Activated CD8-positive, alpha-beta T cell treated with anti-CD3 and anti-CD28 coated beads, Interleukin-2, amount 10 ng/mL, durations not matched to agents 7 days and 5 days (primary cell): ENCODE measurements around the gene CFAP92. TPM values are rescaled to one million over a fixed set of nuclear protein-coding genes. Genes with fewer than 3 reads are reported as not detected.

ENCODE experiments used
- ATAC-seq: fragments of 150-1000 bp; cut with Tn5 transposase; one replicate; pipeline ENCODE4 v1.10.0; 2021; ENCODE audit warnings: moderate library complexity
- CTCF ChIA-PET: fragments of 350-600 bp; sonication (Branson Sonifier 250); formaldehyde crosslinking; loops from one replicate; lab custom pipeline; 2021; ENCODE audit warnings: antibody characterized with exemption; lab: Charles Lee
- POLR2A ChIA-PET: fragments of 350-600 bp; sonication (Branson Sonifier 250); formaldehyde crosslinking; loops from one replicate; lab custom pipeline; 2021; ENCODE audit warnings: antibody characterized with exemption; lab: Charles Lee
- DNase-seq: peaks from one replicate; pipeline ENCODE4 v3.0.0-alpha.2; 2020
- H3K27ac Mint-ChIP-seq: one replicate; pipeline ENCODE4 v1.8.0; 2021; ENCODE audit warnings: mild to moderate bottlenecking, mixed read lengths
- H3K27me3 Mint-ChIP-seq: one replicate; pipeline ENCODE4 v1.8.0; 2021; ENCODE audit warnings: low read depth, mixed read lengths
- H3K36me3 Mint-ChIP-seq: one replicate; pipeline ENCODE4 v1.8.0; 2021; ENCODE audit warnings: low read depth, mixed read lengths
- H3K4me1 Mint-ChIP-seq: one replicate; pipeline ENCODE4 v1.8.0; 2021; ENCODE audit warnings: low read depth, mixed read lengths
- H3K4me3 Mint-ChIP-seq: one replicate; pipeline ENCODE4 v1.8.0; 2021; ENCODE audit warnings: mild to moderate bottlenecking, mixed read lengths
- H3K9me3 Mint-ChIP-seq: one replicate; pipeline ENCODE4 v1.8.0; 2022; ENCODE audit warnings: mixed read lengths; ENCODE audit not compliant: insufficient read depth
- total RNA-seq, 2 experiments: library from RNA; stranded (reverse); gene quantifications; one replicate each; pipeline ENCODE4 v1.2.3, GENCODE V29; 2021

The CFAP92 gene
- total RNA-seq, 2 experiments from 2014 or later: 0.18 to 0.26 TPM

DNA sequence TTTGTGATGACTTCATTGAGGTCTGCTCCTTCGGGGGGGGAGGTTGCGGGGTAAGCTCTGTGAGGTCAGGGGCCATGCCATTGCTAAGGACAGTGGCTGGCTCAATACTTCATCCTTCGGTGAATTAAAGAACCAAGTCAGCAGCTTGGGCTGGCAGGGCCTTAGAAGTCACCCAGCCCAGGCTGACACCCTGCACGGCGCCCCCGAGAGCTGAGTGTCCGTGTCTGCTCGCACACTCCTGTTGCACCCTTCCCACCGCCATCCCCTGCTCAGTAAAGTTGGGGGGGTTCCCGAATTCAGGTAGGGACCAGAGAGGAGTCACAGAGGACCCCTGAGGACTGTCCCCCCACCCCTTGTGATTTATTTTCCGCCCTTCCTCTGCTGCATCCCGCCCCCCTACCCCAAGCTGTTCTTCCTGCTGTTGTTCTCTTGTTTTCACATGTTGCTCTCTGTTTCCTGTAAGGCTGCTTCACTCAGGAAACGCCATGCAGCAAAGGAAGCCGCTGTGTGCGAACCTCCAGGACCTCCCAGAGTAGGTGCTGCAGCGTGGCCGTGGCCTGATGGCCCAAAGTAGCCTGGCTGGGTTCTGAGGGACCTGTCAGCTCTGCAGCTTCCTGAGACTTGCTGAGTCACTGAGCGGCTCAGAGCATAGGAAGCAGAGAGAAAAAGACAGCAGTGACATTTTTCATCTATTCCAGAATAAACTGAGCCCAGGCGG, 21.7 kb upstream of the CFAP92 start:
- Mint-ChIP-seq H3K27me3 (no peaks in the 10 kb centered on the region), H3K9me3 (no peaks in the 10 kb centered on the region), H3K4me1 (peaks cover 37% of the 10 kb centered on the region), H3K36me3 (no peaks in the 10 kb centered on the region), H3K27ac (peak overlapping the region; percentile 91), H3K4me3 (peak overlapping the region; percentile 66)
- POLR2A ChIA-PET: interaction anchor here (0.7 to 4.7 kb wide), 18 partner anchors 10 to 300 kb away, joined by 3 to 66 read pairs (median 8); partner anchors contain the start of genes CFAP92, CNBP, COPG1 and RAB43
- peak; percentile 61 for DNase-seq
- CTCF ChIA-PET: interaction anchor here (0.7 to 7.0 kb wide), 27 partner anchors 11 to 398 kb away, joined by 3 to 117 read pairs (median 6); partner anchors contain the start of genes ACAD9, CFAP92 and EFCC1
- ATAC-seq: peak; percentile 69

DNA sequence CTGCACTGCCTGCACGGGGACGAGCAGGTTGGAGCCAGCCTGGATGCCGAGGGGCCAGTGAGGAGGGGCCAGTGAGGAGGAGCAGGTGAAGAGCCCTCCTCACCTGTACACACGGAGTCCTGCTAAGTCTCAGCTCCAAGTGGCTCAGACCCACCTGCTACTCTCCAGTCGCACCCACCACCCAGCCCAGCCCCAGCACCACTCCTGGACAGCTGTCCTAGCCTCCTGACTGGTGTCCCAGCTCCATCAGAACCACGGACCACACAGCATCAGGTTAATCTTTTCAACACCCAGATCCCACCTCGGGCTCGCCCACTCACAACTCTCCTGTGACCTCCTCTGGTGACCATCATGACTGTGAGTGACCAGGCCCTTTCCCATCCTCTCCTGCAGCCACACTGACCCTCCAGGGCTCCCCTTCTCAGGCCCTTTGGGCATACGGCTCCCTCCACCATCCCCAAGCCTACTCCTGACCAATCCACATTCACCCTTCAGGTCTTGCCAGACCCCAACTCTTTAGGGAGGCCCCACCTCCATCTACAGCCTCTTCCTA, 21.0 kb upstream of the CFAP92 start:
- H3K4me3 Mint-ChIP-seq: peak overlapping the region; percentile 66
- CTCF ChIA-PET: interaction anchor here (1.2 to 7.0 kb wide), 12 partner anchors 10 to 168 kb away, joined by 3 to 117 read pairs (median 22); partner anchors contain the start of genes ACAD9, CFAP92 and EFCC1

DNA sequence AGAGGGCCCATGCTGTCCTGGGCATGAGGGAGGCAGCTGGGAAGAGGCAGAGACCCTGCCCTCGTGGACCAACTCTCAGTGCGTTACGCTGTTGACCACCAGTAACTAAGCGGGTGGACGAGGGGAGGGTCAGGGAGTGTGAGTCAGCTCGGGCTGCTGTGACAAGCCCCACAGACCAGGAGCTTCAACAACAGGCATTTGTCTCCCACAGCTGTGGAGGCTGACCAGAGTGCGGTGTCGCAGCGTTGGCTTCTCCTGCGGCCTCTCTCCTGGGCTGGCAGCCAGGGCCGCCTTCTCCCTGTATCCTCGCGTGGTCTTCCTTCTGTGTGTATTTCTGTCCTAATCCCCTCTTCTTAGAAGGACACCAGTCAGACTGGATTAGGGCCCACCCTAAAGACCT, 20.3 kb upstream of the CFAP92 start:
- Mint-ChIP-seq H3K36me3 (no peaks in the 10 kb centered on the region), H3K27ac (peak overlapping the region; percentile 91), H3K4me3 (no peak overlapping the region), H3K27me3 (no peaks in the 10 kb centered on the region), H3K4me1 (peaks cover 37% of the 10 kb centered on the region), H3K9me3 (no peaks in the 10 kb centered on the region)
- ChIA-PET CTCF (interaction anchor here (1.2 to 7.0 kb wide), 6 partner anchors 9 to 42 kb away, joined by 3 to 117 read pairs (median 79); partner anchors contain the start of gene EFCC1), POLR2A (interaction anchor here (1.0 to 4.7 kb wide), 3 partner anchors 12 to 302 kb away, joined by 4 to 66 read pairs (median 21); a partner anchor contains a TSS)
- ATAC-seq: no peak
- DNase-seq: no peak

More for the DNA sequence above, 21.0 kb upstream of the CFAP92 start:
- DNase-seq (no peak), ATAC-seq (no peak)
- Mint-ChIP-seq H3K36me3 (no peaks in the 10 kb centered on the region), H3K27me3 (no peaks in the 10 kb centered on the region), H3K4me1 (peaks cover 37% of the 10 kb centered on the region), H3K9me3 (no peaks in the 10 kb centered on the region), H3K27ac (peak overlapping the region; percentile 91)
- POLR2A ChIA-PET: interaction anchor here (0.7 to 4.7 kb wide), 10 partner anchors 9 to 301 kb away, joined by 3 to 66 read pairs (median 8); partner anchors contain the start of genes COPG1 and RAB43

DNA sequence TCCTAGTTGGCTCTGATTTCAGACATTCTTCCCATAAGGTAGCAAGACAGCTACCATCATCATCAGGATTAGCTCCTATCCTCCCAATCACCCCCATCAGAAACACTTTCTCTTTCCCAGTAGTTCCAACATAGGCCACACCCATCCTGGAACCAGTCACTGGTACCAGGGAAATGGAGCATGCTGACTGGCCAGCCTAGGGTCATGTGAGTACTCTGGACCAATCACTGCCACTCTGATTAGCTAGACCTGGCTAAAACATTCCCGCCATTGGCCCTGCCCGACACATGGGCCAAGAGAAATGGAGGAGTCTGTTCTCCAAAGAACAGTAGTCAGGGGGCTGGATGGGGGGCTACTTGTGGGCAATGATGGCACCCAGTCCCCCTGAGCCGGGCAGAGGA, 19.6 kb upstream of the CFAP92 start:
- H3K27ac Mint-ChIP-seq: no peak overlapping the region
- H3K4me1 Mint-ChIP-seq: peaks cover 37% of the 10 kb centered on the region
- DNase-seq (no peak), ATAC-seq (no peak)
- no peak overlapping the region for H3K4me3 Mint-ChIP-seq
- POLR2A ChIA-PET: interaction anchor here (1.0 kb wide), 1 partner anchor 13 kb away, joined by 4 read pairs; no protein-coding TSS in a partner anchor
- no peaks in the 10 kb centered on the region for H3K27me3 Mint-ChIP-seq
- H3K9me3 Mint-ChIP-seq: no peaks in the 10 kb centered on the region
- CTCF ChIA-PET: interaction anchor here (1.3 to 7.0 kb wide), 5 partner anchors 8 to 43 kb away, joined by 7 to 115 read pairs (median 55); partner anchors contain the start of gene EFCC1
- H3K36me3 Mint-ChIP-seq: no peaks in the 10 kb centered on the region

DNA sequence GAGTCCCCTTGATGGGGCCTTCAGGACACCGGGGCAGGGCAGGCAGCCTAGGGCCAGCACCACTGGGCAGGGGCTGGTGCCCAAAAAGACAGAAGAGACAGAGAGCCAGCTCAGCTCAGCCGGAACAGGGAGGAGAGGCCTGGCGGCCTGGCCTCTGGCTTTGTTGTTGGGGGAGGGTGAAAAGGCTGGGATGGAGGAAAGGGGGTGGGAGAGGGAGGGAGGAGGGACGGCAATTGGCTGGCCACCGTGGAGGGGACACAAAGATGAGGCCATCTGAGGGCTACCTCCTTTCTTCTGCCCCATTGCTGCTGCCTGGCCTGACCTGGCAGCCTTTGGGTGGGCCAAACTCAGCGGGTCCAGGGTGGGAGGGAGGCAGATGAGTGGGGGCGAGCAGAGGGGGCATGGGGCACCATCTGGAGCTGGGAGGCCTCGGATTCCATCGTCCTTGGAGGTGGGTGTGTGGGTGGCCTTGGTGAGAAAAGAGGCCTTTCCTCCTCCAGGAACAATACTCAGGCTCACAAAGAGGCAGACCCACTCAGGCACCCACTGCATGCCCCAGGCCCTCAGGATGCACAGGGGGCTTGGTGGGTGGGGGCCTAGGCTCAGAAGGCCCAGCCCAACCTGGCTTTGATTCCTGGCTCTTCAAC, 16.6 kb upstream of the CFAP92 start:
- no peak for ATAC-seq
- no peaks in the 10 kb centered on the region for H3K27me3 Mint-ChIP-seq
- no peaks in the 10 kb centered on the region for H3K9me3 Mint-ChIP-seq
- CTCF ChIA-PET: interaction anchor here (0.9 to 1.9 kb wide), 4 partner anchors 16 to 43 kb away, joined by 4 to 6 read pairs (median 4); no protein-coding TSS in a partner anchor
- no peak overlapping the region for H3K27ac Mint-ChIP-seq
- POLR2A ChIA-PET: interaction anchor here (1.0 kb wide), 1 partner anchor 305 kb away, joined by 3 read pairs; a partner anchor contains a TSS
- DNase-seq: no peak
- no peak overlapping the region for H3K4me3 Mint-ChIP-seq
- peaks cover 25% of the 10 kb centered on the region for H3K4me1 Mint-ChIP-seq
- H3K36me3 Mint-ChIP-seq: no peaks in the 10 kb centered on the region

DNA sequence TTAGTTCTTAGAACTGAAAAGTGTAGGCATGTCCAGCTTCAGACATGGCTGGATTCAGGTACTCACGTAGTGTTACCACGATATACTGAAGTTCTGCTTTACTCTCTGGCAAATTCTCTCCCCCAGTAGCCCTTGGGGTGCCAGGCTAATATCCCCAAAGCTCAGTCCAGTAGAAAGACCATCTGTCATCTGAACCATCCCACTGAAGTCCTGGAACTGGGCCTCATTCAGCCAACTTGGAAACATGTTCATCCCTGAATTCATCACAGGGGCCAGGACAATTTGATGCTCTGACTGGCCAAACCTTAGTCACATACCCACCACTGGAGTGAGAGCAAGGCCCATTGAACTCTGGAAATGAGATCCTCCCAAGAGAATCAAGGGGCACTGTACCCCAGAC, 15.4 kb upstream of the CFAP92 start:
- CTCF ChIA-PET: interaction anchor here (0.7 to 3.9 kb wide), 4 partner anchors 11 to 40 kb away, joined by 3 to 17 read pairs (median 4); no protein-coding TSS in a partner anchor
- POLR2A ChIA-PET: interaction anchor here (0.8 kb wide), 1 partner anchor 240 kb away, joined by 4 read pairs; the partner anchor contains the start of gene COPG1

DNA sequence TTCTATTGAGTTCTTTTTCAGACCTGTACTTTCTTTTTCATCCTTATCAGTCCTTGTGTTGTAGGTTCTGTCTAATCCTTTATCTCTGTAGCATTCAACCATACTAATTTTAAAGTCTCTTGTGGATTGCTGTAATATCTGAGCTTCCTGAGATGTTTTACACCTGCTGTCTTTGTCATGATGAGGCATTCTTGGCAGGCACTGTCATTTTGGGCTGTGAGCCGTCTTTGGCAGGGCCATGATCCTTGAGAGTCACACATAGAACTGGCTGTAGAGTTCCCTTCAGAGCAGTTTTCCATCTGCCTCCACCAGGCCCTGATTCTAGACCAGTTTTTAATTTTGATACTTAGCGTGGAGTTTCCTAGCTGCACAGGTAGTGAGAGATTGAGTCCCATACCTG, 13.9 kb upstream of the CFAP92 start:
- no peak overlapping the region for H3K27ac Mint-ChIP-seq
- ATAC-seq (no peak), DNase-seq (no peak)
- ChIA-PET CTCF (interaction anchor here (1.6 to 7.3 kb wide), 5 partner anchors 7 to 45 kb away, joined by 3 to 103 read pairs (median 6); no protein-coding TSS in a partner anchor), POLR2A (interaction anchor here (5.0 kb wide), 1 partner anchor 8 kb away, joined by 44 read pairs; no protein-coding TSS in a partner anchor)
- peaks cover 34% of the 10 kb centered on the region for H3K4me1 Mint-ChIP-seq
- no peaks in the 10 kb centered on the region for H3K36me3 Mint-ChIP-seq
- H3K4me3 Mint-ChIP-seq: no peak overlapping the region
- H3K9me3 Mint-ChIP-seq: no peaks in the 10 kb centered on the region
- H3K27me3 Mint-ChIP-seq: peaks cover 10% of the 10 kb centered on the region

More for the DNA sequence above, 15.4 kb upstream of the CFAP92 start:
- H3K36me3 Mint-ChIP-seq: no peaks in the 10 kb centered on the region
- no peaks in the 10 kb centered on the region for H3K9me3 Mint-ChIP-seq
- DNase-seq: no peak
- peaks cover 3% of the 10 kb centered on the region for H3K27me3 Mint-ChIP-seq
- H3K27ac Mint-ChIP-seq: no peak overlapping the region
- ATAC-seq: no peak
- no peak overlapping the region for H3K4me3 Mint-ChIP-seq
- H3K4me1 Mint-ChIP-seq: peaks cover 24% of the 10 kb centered on the region

DNA sequence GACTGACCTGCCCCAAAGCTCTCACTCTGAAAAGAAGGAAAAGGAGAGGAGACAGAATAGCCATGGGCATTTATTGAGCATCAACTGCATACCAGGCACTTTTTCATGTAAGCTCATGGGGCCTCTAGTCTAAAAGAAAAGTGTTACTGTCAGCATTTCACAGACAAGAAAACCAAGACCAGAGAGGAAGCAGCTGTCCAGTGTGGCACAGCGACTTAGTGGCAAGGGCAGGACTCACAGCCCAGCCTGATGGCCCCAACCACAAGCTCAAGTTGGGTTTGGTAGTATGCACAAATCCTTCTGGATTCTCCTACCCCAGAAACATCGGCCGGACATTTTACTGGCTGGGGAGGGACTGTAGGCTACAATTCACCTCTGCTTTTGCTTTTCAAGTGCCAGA, 13.0 kb upstream of the CFAP92 start:
- no peaks in the 10 kb centered on the region for H3K36me3 Mint-ChIP-seq
- no peak overlapping the region for H3K4me3 Mint-ChIP-seq
- ATAC-seq: no peak
- no peak for DNase-seq
- H3K4me1 Mint-ChIP-seq: peaks cover 42% of the 10 kb centered on the region
- ChIA-PET CTCF (interaction anchor here (0.8 to 7.3 kb wide), 7 partner anchors 8 to 46 kb away, joined by 3 to 103 read pairs (median 4); no protein-coding TSS in a partner anchor), POLR2A (interaction anchor here (5.0 kb wide), 1 partner anchor 9 kb away, joined by 44 read pairs; no protein-coding TSS in a partner anchor)
- H3K27me3 Mint-ChIP-seq: peaks cover 18% of the 10 kb centered on the region
- H3K27ac Mint-ChIP-seq: no peak overlapping the region
- no peaks in the 10 kb centered on the region for H3K9me3 Mint-ChIP-seq

DNA sequence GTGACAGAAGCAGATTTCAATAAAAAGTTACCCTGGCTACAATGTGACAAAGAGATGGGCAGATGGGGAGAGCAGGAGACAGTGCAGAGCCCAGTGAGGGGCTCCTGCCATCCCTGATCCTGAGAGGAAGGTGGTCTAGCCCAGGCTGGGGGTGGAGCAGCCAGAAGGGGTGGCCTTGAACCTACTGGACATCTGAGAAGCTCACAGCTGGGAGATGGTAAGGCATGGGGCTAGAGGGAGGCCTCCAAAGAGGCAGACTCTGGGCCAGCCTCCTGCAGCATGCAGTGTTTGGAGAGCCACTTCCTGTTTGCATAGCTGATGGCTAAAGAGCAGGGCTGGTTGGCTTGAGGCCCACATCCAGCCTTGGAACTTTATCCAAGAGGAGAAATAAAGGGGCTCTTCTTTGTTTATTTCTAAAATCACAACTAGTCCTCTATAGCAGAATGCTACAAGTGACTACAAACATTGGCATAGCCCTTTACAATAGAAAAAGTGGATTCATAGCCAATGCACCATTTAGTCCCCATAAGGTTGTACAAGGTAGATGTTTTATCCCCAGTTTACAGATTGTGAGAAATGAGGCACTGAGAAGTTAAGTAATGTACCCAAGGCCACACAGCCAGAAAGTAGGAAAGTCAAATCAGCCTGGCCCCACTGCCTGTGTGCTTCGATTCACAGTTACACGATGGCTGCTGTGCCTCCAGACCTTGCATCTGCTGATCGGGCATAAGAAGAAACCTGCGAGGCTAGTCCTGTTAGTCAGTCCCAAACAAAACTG, 11.8 kb upstream of the CFAP92 start:
- H3K9me3 Mint-ChIP-seq: no peaks in the 10 kb centered on the region
- peaks cover 22% of the 10 kb centered on the region for H3K27me3 Mint-ChIP-seq
- peaks cover 44% of the 10 kb centered on the region for H3K4me1 Mint-ChIP-seq
- no peaks in the 10 kb centered on the region for H3K36me3 Mint-ChIP-seq
- H3K4me3 Mint-ChIP-seq: no peak overlapping the region
- ChIA-PET CTCF (interaction anchor here (1.4 to 7.3 kb wide), 5 partner anchors 9 to 35 kb away, joined by 3 to 103 read pairs (median 14); partner anchors contain the start of gene CFAP92), POLR2A (interaction anchor here (5.0 kb wide), 1 partner anchor 11 kb away, joined by 44 read pairs; no protein-coding TSS in a partner anchor)
- DNase-seq (no peak), ATAC-seq (no peak)
- peak overlapping the region; percentile 27 for H3K27ac Mint-ChIP-seq

DNA sequence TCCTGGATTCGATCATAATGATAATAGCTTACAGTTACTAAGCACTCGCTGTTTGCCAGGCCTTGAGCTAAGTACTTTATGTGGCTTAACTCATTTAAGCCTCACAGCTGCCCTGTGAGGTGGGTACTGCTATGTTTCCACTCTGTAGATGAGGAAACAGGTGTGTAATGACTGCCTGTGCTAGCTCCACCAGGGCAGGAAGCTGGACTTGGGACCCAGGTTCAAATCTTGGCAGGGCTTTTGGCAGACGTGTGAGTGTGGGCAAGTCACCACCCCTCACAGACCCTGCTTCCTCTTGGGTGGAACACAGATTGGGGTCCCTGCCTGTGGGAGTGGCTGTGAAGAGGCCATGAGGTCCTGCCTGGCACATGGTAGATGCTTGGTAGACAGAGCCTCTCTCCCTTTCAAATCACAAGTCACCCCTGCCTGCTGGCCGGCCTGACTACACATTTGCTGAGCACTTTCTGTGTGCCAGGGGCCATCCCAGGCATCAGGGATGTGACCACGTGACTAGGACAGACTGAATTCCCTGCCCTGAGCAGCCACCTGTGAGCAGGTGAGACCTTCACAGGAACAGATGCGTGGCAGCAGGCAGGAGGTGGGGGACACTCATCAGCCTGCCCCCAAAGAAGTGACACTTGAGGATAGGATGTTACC, 10.9 kb upstream of the CFAP92 start:
- Mint-ChIP-seq H3K36me3 (no peaks in the 10 kb centered on the region), H3K27me3 (peaks cover 32% of the 10 kb centered on the region), H3K4me1 (peaks cover 45% of the 10 kb centered on the region), H3K9me3 (no peaks in the 10 kb centered on the region), H3K27ac (peak overlapping the region; percentile 27), H3K4me3 (no peak overlapping the region)
- no peak for DNase-seq
- POLR2A ChIA-PET: interaction anchor here (0.6 to 5.0 kb wide), 2 partner anchors 11 kb away, joined by 3 to 44 read pairs; partner anchors contain the start of gene CFAP92
- no peak for ATAC-seq
- CTCF ChIA-PET: interaction anchor here (1.0 to 7.3 kb wide), 8 partner anchors 10 to 219 kb away, joined by 3 to 103 read pairs (median 4); partner anchors contain the start of genes CFAP92 and RAB43
